Heart right ventricle (tissue), 16 donors: ENCODE measurements around the gene MRRF. TPM values are rescaled to one million over a fixed set of nuclear protein-coding genes. Genes with fewer than 3 reads are reported as not detected.

ENCODE experiments used
- ATAC-seq, 8 donors: fragments of 200-7000 bp; cut with Tn5 transposase; one replicate each; pipeline ENCODE4 v1.9.1; 2020; ENCODE audit warnings: mild to moderate bottlenecking in 8 of 8, moderate library complexity in 8 of 8, moderate number of reproducible peaks in 1 of 8
- DNase-seq, 2 donors: peaks; one replicate each; pipeline ENCODE4 v3.0.0-alpha.2; 2020
- H3K27ac ChIP-seq, 10 donors: fragments of 200-600 bp; sonication (generic) in 2 of 10; one replicate each; pipeline versions ENCODE4 v1.5.0 to v1.8.0; 2020 to 2022; ENCODE audit warnings: mild to moderate bottlenecking in 3 of 10
- H3K27me3 ChIP-seq, 7 donors: fragments of 200-600 bp; one replicate each; pipeline ENCODE4 v1.8.0; 2021 to 2022; ENCODE audit warnings: mild to moderate bottlenecking in 2 of 7
- H3K36me3 ChIP-seq, 9 donors: fragments of 200-600 bp; sonication (generic) in 1 of 9; one replicate each; pipeline versions ENCODE4 v1.5.0 to v1.8.0; 2020 to 2022; ENCODE audit warnings: mild to moderate bottlenecking in 2 of 9
- H3K4me1 ChIP-seq, 9 donors: fragments of 200-600 bp; sonication (generic) in 1 of 9; one replicate each; pipeline versions ENCODE4 v1.5.0 to v1.8.0; 2020 to 2022; ENCODE audit warnings: mild to moderate bottlenecking in 4 of 9
- H3K4me3 ChIP-seq, 10 donors: fragments of 200-600 bp; sonication (generic) in 2 of 10; one replicate each; pipeline versions ENCODE4 v1.5.0 to v1.8.0; 2020 to 2022; ENCODE audit warnings: mild to moderate bottlenecking in 7 of 10, moderate library complexity in 2 of 10
- H3K9me3 ChIP-seq, 11 donors: fragments of 200-600 bp in 10 of 11; sonication (generic) in 2 of 11; one replicate each; pipeline versions ENCODE4 v1.5.0 to v1.8.0; 2013 to 2022; ENCODE audit warnings: mild to moderate bottlenecking in 2 of 11, control low read depth in 1 of 11, moderate library complexity in 1 of 11
- WGBS, 2 donors: extraction: QIAGEN DNeasy Blood & Tissue Kit; methylation state at CpG; one replicate each; pipeline ENCODE4 v1.1.7; 2013; ENCODE audit warnings: inconsistent platforms in 1 of 2; 5-methylcytosine and 5-hydroxymethylcytosine counted together
- intact Hi-C, 10 donors: fragments of 100-400 bp; cut with DNase I; formaldehyde crosslinking; loops; one replicate each; pipeline versions ENCODE4 v1.11.1 to v1.14.2; 2022
- polyA plus RNA-seq, 2 donors: library from polyadenylated mRNA; stranded (reverse); fragments of 200-250 nt; gene quantifications; one replicate each; pipeline ENCODE4 v1.2.3, GENCODE V29; 2013
- total RNA-seq, 10 donors: library from RNA; stranded (reverse); fragmentation: NEBNext Ultra II Directional in 3 of 10; extraction: Animal tissue kit (Norgen Biotek cat#: 25700) in 3 of 10; gene quantifications; one replicate each; pipeline versions ENCODE4 v1.2.1 to v1.2.4, GENCODE V29; 2021 to 2023
- TF ChIP-seq, protein P1 (sequence below), 9 donors: fragments of 200-600 bp; sonication (generic) in 2 of 9; IDR thresholded peaks; one replicate each; pipeline versions ENCODE4 v1.5.0 to v1.8.0; 2021 to 2022; ENCODE audit warnings: antibody characterized with exemption in 9 of 9, mild to moderate bottlenecking in 5 of 9, moderate library complexity in 1 of 9
- donor health status: Arrhythmogenic right ventricular cardiomyopathy.
- donor health status: ischemic (EF 13 %, LVEDD 7.1; RV severe dilation, severe dysfunction).
- donor health status: healthy with polysubstance abuse.
- donor health status: DM: no; HTN: yes; CAD: no.
- donor health status: DM: no; HTN: no; CAD: no.
- donor health status: ischemic (EF 25% LVEDD 6.9; RV normal size, moderate dysfunction).
- donor health status: ischemic (EF 25% LVEDD 5.7; RV mildly dilated, moderate dysfunction).
- donor health status: healthy.
- donor health status: DM: yes; HTN: yes; CAD: no.
- donor health status: Ischemic cardiomyopathy.
- donor health status: ischemic (EF 35%, LVEDD 5.7; RV mildly dilated, moderate dysfunction).
- donor health status: nonischemic (EF 11% LVEDD 7.7; RV severe dilation, severe dysfunction).
- donor health status: DM: yes; HTN: yes; CAD: no.
- donor health status: PGD.
- donor health status: ischemic (EF 29% LVEDD 5.4; RV normal size, mild dysfunction).
- donor health status: nonischemic (EF 23%, LVEDD 6.1; RV moderate dilation, normal function).

Gene MRRF
- total and polyA plus RNA-seq, 12 donors, result 30.3 to 45.9 (median 37.8) TPM

DNA sequence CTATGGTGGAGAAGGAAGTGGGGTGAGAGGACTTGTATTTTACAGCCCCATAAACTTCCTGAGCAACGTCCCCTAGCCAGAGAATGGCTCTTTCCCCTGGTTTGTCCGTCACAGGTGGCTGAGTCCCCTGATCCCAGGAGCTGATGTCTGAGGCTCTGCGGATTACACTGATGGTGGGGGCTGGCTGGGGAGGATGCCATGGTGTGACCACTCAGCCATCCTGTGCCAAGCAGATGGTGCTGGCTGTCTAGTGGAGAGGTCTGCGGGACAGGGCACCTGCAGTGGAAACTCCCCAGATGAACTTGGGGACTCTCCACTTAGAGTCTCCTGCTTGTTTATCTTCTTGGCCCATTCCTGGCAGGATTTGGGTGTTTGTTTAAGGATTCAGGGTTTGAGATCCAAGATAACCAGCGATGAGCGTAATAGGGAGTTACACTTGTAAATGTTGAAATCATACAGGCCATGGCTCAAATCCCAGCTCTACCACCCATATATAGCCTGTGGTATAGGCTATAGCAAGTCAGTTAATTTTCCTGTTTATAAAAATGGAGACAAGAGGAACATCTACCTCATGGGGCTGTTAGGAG lies 101.5 kb downstream of the MRRF start:
- intact Hi-C loops, result loop anchor here in 1 of 10 donors (10.0 kb wide), 2 partner anchors 89 to 439 kb away; partner anchors contain the start of gene OR1K1
- no peaks in the 10 kb centered on the region for H3K9me3 ChIP-seq
- ATAC-seq, result no peak
- WGBS, 2 donors, result 80% methylated on average over 6 of the region's 6 CpGs
- peaks cover 0 to 8% (median 2%) of the 10 kb centered on the region in 7 donors for H3K27me3 ChIP-seq
- no peak overlapping the region for H3K4me3 ChIP-seq
- DNase-seq, result no peak
- no peaks in the 10 kb centered on the region for H3K36me3 ChIP-seq
- H3K4me1 ChIP-seq, result peaks cover 0 to 18% (median 8%) of the 10 kb centered on the region in 9 donors
- TF ChIP-seq, protein P1, sequence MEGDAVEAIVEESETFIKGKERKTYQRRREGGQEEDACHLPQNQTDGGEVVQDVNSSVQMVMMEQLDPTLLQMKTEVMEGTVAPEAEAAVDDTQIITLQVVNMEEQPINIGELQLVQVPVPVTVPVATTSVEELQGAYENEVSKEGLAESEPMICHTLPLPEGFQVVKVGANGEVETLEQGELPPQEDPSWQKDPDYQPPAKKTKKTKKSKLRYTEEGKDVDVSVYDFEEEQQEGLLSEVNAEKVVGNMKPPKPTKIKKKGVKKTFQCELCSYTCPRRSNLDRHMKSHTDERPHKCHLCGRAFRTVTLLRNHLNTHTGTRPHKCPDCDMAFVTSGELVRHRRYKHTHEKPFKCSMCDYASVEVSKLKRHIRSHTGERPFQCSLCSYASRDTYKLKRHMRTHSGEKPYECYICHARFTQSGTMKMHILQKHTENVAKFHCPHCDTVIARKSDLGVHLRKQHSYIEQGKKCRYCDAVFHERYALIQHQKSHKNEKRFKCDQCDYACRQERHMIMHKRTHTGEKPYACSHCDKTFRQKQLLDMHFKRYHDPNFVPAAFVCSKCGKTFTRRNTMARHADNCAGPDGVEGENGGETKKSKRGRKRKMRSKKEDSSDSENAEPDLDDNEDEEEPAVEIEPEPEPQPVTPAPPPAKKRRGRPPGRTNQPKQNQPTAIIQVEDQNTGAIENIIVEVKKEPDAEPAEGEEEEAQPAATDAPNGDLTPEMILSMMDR (IDR thresholded peaks at IDR 0.05), result no peak
- H3K27ac ChIP-seq, result no peak overlapping the region

DNA sequence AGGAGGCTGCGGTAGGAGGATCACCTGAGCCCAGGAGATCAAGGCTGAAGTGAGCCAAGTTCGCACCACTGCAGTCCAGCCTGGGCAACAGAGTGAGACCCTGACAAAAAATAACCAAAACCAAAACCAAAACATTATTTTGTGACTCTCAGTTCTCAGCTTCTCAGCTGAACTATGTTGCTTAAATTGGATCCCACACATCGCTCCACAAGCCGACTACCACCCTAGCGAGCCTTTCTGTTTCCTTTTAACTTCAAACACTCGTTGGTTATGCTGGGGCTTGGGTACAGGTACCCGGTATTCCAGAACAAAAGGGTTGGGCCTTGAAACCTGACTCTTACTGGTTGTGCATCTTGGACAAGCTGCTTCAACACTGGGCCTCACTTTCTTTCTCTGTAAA lies 102.4 kb downstream of the MRRF start:
- 93 to 95% methylated on average over 7 of the region's 7 CpGs for WGBS, 2 donors
- ATAC-seq (no peak), DNase-seq (no peak)
- no peak overlapping the region for H3K27ac ChIP-seq
- no peaks in the 10 kb centered on the region for H3K9me3 ChIP-seq
- H3K36me3 ChIP-seq, result no peaks in the 10 kb centered on the region
- peaks cover 0 to 24% (median 11%) of the 10 kb centered on the region in 9 donors for H3K4me1 ChIP-seq
- H3K4me3 ChIP-seq, result no peak overlapping the region
- TF ChIP-seq, protein P1 (IDR thresholded peaks at IDR 0.05), result no peak
- intact Hi-C loops, result loop anchor here in 1 of 10 donors (10.0 kb wide), 2 partner anchors 88 to 438 kb away; partner anchors contain the start of gene OR1K1
- H3K27me3 ChIP-seq, result peaks cover 0 to 17% (median 5%) of the 10 kb centered on the region in 7 donors

DNA sequence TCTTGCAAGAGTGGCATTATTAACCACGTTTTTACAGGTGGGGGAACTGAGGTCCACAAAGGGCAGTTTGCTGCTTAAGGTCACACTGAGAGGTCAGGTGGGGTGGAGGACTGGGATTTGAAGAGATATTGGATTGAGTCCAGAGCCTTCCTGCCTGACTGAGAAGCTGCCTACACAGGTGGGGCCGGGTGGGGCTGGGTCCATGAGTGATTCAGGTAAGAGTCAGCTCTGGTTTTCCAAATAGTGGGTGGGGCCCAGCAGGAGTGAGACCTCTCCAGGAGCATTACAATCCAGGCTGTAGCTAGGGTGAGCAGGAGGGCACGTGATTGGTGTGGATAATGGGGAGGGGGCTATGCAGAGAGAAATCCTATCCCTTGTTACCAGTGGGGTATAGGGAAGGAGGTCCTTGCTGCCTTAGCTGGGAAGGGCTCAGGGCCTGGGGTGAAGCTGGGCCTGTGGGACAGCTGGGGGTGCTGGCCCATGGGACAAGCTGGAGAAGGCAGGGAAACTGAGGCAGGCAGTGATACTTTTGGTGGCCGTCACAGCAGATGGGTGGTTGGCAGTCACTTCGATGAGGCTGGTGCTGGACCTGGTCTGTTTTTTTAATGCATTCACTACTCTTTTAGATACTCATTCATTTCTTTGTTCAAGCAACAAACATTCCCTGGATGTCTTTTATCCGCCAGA lies 103.2 kb downstream of the MRRF start:
- ATAC-seq (no peak), DNase-seq (no peak)
- Histone ChIP-seq H3K4me3 (no peak overlapping the region), H3K27me3 (peaks cover 0 to 17% (median 5%) of the 10 kb centered on the region in 7 donors), H3K4me1 (peaks cover 0 to 25% (median 11%) of the 10 kb centered on the region in 9 donors), H3K27ac (no peak overlapping the region), H3K9me3 (no peaks in the 10 kb centered on the region), H3K36me3 (no peaks in the 10 kb centered on the region)
- intact Hi-C loops, result loop anchor here in 1 of 10 donors (10.0 kb wide), 2 partner anchors 87 to 437 kb away; partner anchors contain the start of gene OR1K1
- 86 to 92% methylated on average over 6 of the region's 6 CpGs for WGBS, 2 donors
- TF ChIP-seq, protein P1 (IDR thresholded peaks at IDR 0.05), result no peak

DNA sequence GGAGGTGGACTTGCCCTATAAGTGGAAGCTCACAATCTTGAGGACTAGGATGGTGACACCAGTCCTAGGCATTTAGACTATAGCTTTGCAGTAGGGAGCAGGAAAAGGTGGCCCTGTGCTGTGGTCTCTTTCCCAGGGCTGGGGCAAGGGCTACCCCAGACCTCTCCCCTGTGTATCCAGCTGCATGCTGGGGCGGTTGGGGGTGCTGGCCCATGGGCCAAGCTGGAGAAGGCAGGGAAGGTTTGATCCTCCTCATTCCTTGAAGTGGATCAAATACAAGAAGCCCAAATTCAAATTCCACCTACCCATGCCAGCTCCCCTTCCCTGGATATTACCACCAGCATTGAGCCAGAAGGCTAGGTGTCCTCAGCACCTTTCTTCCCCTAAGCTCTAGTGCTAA lies 104.0 kb downstream of the MRRF start:
- Histone ChIP-seq H3K36me3 (no peaks in the 10 kb centered on the region), H3K9me3 (no peaks in the 10 kb centered on the region), H3K4me1 (peaks cover 0 to 31% (median 11%) of the 10 kb centered on the region in 9 donors), H3K27me3 (peaks cover 0 to 17% (median 5%) of the 10 kb centered on the region in 7 donors), H3K4me3 (no peak overlapping the region), H3K27ac (no peak overlapping the region)
- 100% methylated on average over 1 of the region's 1 CpG for WGBS, 2 donors
- no peak for DNase-seq
- TF ChIP-seq, protein P1 (IDR thresholded peaks at IDR 0.05), result no peak
- no peak for ATAC-seq
- intact Hi-C loops, result loop anchor here in 1 of 10 donors (10.0 kb wide), 2 partner anchors 86 to 436 kb away; partner anchors contain the start of gene OR1K1
